ENCODE measurements around the gene CC2D1A.
A peak's percentile ranks its signal among the peaks of the same experiment; 100 is the strongest.
"Not testable (repeated sequence)": the region's sequence is repeated elsewhere in the genome, so short reads cannot be mapped to it uniquely, and the experiment has no call there.

CC2D1A gene

GRCh38 chr19:13917888-13918406 lies 11.9 kb downstream of the CC2D1A start:
- H3K4me1 Mint-ChIP-seq, result no peaks in the 10 kb centered on the region
- no peaks in the 10 kb centered on the region for H3K27me3 Mint-ChIP-seq
- H3K9me3 Mint-ChIP-seq, result no peaks in the 10 kb centered on the region
- ATAC-seq (no peak), DNase-seq (no peak)
- no peak overlapping the region for H3K4me3 Mint-ChIP-seq
- no peak overlapping the region for H3K27ac Mint-ChIP-seq

- H3K9me3 Mint-ChIP-seq, result no peaks in the 10 kb centered on the region
- DNase-seq, result no peak
- H3K4me3 Mint-ChIP-seq, result no peak overlapping the region
- H3K27ac Mint-ChIP-seq, result no peak overlapping the region
- no peak for ATAC-seq
- H3K27me3 Mint-ChIP-seq, result no peaks in the 10 kb centered on the region
- no peaks in the 10 kb centered on the region for H3K4me1 Mint-ChIP-seq
These were observed 12.9 kb downstream of the CC2D1A start for GRCh38 chr19:13918726-13919411.

GRCh38 chr19:13920524-13920923 lies 14.5 kb downstream of the CC2D1A start:
- peak overlapping the region in 1 of 2 donors; percentile 12 for H3K27ac Mint-ChIP-seq
- no peaks in the 10 kb centered on the region for H3K27me3 Mint-ChIP-seq
- H3K9me3 Mint-ChIP-seq, result no peaks in the 10 kb centered on the region
- ATAC-seq (no peak), DNase-seq (no peak)
- H3K4me1 Mint-ChIP-seq, result no peaks in the 10 kb centered on the region
- H3K4me3 Mint-ChIP-seq, result no peak overlapping the region

GRCh38 chr19:13920940-13921747 lies 15.1 kb downstream of the CC2D1A start:
- peak overlapping the region; percentile 5 to 19 for H3K27ac Mint-ChIP-seq
- no peak overlapping the region for H3K4me3 Mint-ChIP-seq
- ATAC-seq, result peak; percentile 90
- no peaks in the 10 kb centered on the region for H3K4me1 Mint-ChIP-seq
- no peaks in the 10 kb centered on the region for H3K27me3 Mint-ChIP-seq
- DNase-seq, result peak; percentile 15 to 34
- no peaks in the 10 kb centered on the region for H3K9me3 Mint-ChIP-seq

- not testable (repeated sequence) for H3K9me3 Mint-ChIP-seq, DNase-seq, ATAC-seq, H3K4me3 Mint-ChIP-seq, H3K27ac Mint-ChIP-seq, H3K4me1 Mint-ChIP-seq, H3K27me3 Mint-ChIP-seq
These were observed 16.1 kb downstream of the CC2D1A start for GRCh38 chr19:13922118-13922517.

GRCh38 chr19:13923194-13923987 lies 17.4 kb downstream of the CC2D1A start:
- H3K9me3 Mint-ChIP-seq, result no peaks in the 10 kb centered on the region
- H3K4me1 Mint-ChIP-seq, result no peaks in the 10 kb centered on the region
- no peak overlapping the region for H3K4me3 Mint-ChIP-seq
- no peak for ATAC-seq
- no peaks in the 10 kb centered on the region for H3K27me3 Mint-ChIP-seq
- no peak for DNase-seq
- H3K27ac Mint-ChIP-seq, result no peak overlapping the region

GRCh38 chr19:13926010-13926409 lies 20.0 kb downstream of the CC2D1A start:
- DNase-seq (no peak), ATAC-seq (no peak)
- Mint-ChIP-seq H3K27ac (peak overlapping the region in 1 of 2 donors; percentile 69), H3K4me3 (no peak overlapping the region), H3K4me1 (no peaks in the 10 kb centered on the region), H3K9me3 (no peaks in the 10 kb centered on the region), H3K27me3 (no peaks in the 10 kb centered on the region)

- ATAC-seq (no peak), DNase-seq (no peak)
- no peaks in the 10 kb centered on the region for H3K27me3 Mint-ChIP-seq
- H3K4me3 Mint-ChIP-seq, result no peak overlapping the region
- no peaks in the 10 kb centered on the region for H3K4me1 Mint-ChIP-seq
- no peak overlapping the region for H3K27ac Mint-ChIP-seq
- no peaks in the 10 kb centered on the region for H3K9me3 Mint-ChIP-seq
These were observed 20.7 kb downstream of the CC2D1A start for GRCh38 chr19:13926715-13927114.

- DNase-seq, result no peak
- H3K4me3 Mint-ChIP-seq, result no peak overlapping the region
These were observed 23.3 kb downstream of the CC2D1A start for GRCh38 chr19:13929340-13929739.

GRCh38 chr19:13929956-13930355 lies 24.0 kb downstream of the CC2D1A start:
- H3K27me3 Mint-ChIP-seq, result no peaks in the 10 kb centered on the region
- DNase-seq (no peak), ATAC-seq (no peak)
- H3K4me3 Mint-ChIP-seq, result no peak overlapping the region
- peaks cover 9% of the 10 kb centered on the region for H3K4me1 Mint-ChIP-seq
- no peak overlapping the region for H3K27ac Mint-ChIP-seq
- H3K9me3 Mint-ChIP-seq, result no peaks in the 10 kb centered on the region

More at GRCh38 chr19:13929340-13929739, 23.3 kb downstream of the CC2D1A start:
- H3K9me3 Mint-ChIP-seq, result no peaks in the 10 kb centered on the region
- no peak for ATAC-seq
- peaks cover 9% of the 10 kb centered on the region for H3K4me1 Mint-ChIP-seq
- no peak overlapping the region for H3K27ac Mint-ChIP-seq
- no peaks in the 10 kb centered on the region for H3K27me3 Mint-ChIP-seq

GRCh38 chr19:13930402-13930801 lies 24.4 kb downstream of the CC2D1A start:
- Mint-ChIP-seq H3K4me1 (peaks cover 9% of the 10 kb centered on the region), H3K9me3 (no peaks in the 10 kb centered on the region), H3K27me3 (no peaks in the 10 kb centered on the region), H3K4me3 (no peak overlapping the region), H3K27ac (peak overlapping the region in 1 of 2 donors; percentile 69)
- ATAC-seq, result no peak
- no peak for DNase-seq

GRCh38 chr19:13931391-13932148 lies 25.6 kb downstream of the CC2D1A start:
- H3K4me1 Mint-ChIP-seq, result peaks cover 9% of the 10 kb centered on the region
- DNase-seq (no peak), ATAC-seq (peak; percentile 13)
- H3K9me3 Mint-ChIP-seq, result no peaks in the 10 kb centered on the region
- H3K27ac Mint-ChIP-seq, result no peak overlapping the region
- H3K27me3 Mint-ChIP-seq, result no peaks in the 10 kb centered on the region
- no peak overlapping the region for H3K4me3 Mint-ChIP-seq

- no peak overlapping the region for H3K27ac Mint-ChIP-seq
These were observed 26.2 kb downstream of the CC2D1A start for GRCh38 chr19:13932149-13932637.

GRCh38 chr19:13932911-13933393 lies 27.0 kb downstream of the CC2D1A start:
- H3K9me3 Mint-ChIP-seq, result no peaks in the 10 kb centered on the region
- peaks cover 9% of the 10 kb centered on the region for H3K27me3 Mint-ChIP-seq
- DNase-seq (no peak), ATAC-seq (no peak)
- H3K4me1 Mint-ChIP-seq, result peaks cover 9% of the 10 kb centered on the region
- H3K4me3 Mint-ChIP-seq, result no peak overlapping the region
- no peak overlapping the region for H3K27ac Mint-ChIP-seq

More at GRCh38 chr19:13932149-13932637, 26.2 kb downstream of the CC2D1A start:
- H3K27me3 Mint-ChIP-seq, result peaks cover 2% of the 10 kb centered on the region
- H3K9me3 Mint-ChIP-seq, result no peaks in the 10 kb centered on the region
- DNase-seq, result no peak
- H3K4me3 Mint-ChIP-seq, result no peak overlapping the region
- no peak for ATAC-seq
- peaks cover 9% of the 10 kb centered on the region for H3K4me1 Mint-ChIP-seq

GRCh38 chr19:13934785-13935109 lies 28.7 kb downstream of the CC2D1A start:
- Mint-ChIP-seq H3K4me1 (peaks cover 9% of the 10 kb centered on the region), H3K9me3 (no peaks in the 10 kb centered on the region), H3K27me3 (peaks cover 9% of the 10 kb centered on the region), H3K27ac (no peak overlapping the region), H3K4me3 (no peak overlapping the region)
- ATAC-seq (no peak), DNase-seq (no peak)

All from stimulated activated naive CD8-positive, alpha-beta T cell treated with anti-CD3 and anti-CD28 coated beads, Interleukin-15, amount 100 ng/mL, for 72 hours (primary cell).